HG02981 (cell line): ENCODE data around the gene ASCL1.
A peak's percentile ranks its signal among the peaks of the same experiment; 100 is the strongest.

ENCODE experiments used
- ATAC-seq: cut with Tn5 transposase; IDR thresholded peaks from one replicate; pipeline ENCODE4 v1.9.1; 2021; ENCODE audit warnings: mild to moderate bottlenecking, moderate library complexity; ENCODE audit not compliant: unreplicated experiment

The ASCL1 gene

DNA sequence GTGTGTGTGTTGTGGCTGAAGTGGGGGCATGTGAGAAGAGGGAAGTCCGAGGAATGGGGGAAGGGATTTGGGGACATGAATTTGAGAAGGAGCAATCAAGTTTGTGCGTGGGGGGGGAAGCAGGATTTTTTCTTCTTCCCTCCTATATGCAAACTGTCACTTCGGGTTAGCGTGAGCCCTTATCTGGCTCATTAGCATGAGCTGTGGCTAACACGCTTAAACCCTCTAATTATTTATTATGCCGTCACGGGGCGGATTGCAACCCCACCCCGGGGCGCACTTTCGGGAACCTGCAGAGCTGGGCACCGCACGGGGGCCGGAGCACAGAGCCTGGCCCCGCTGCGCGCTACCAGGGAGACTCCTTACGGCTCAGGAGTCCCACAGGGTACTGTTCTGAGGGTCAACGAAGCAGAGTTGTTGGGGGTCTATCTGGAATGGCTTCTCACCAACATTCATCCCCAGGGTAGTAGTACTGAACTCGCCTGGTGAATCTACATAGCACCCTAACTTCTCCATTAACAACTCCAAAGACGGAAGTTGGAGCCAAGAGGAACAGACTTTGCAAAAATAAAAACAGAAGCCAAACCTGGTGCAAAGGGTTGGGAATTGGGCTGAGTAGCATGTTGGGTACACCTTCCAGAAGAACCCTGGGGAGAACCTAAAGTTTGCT, 6.4 kb upstream of the ASCL1 start:
- ATAC-seq = no peak

DNA sequence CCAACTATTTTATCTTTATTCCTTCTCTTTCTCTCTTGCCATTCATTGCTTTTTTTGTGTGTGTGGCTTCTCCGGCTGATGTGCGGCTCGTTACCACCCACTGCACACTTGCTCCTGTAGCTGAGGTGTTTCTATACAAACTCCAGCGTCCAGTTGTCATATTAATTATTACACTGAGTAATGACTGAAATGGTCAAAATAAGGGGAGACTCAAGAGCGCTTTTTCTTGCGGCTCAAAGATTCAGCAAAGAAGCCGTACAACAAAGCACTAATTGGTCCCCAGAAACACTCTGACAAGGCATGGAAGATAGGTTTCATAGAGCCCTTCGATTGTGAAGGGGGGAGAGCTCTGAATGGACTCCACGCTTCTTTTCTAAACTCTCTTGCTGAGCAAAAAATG, 5.6 kb upstream of the ASCL1 start:
- ATAC-seq = no peak

DNA sequence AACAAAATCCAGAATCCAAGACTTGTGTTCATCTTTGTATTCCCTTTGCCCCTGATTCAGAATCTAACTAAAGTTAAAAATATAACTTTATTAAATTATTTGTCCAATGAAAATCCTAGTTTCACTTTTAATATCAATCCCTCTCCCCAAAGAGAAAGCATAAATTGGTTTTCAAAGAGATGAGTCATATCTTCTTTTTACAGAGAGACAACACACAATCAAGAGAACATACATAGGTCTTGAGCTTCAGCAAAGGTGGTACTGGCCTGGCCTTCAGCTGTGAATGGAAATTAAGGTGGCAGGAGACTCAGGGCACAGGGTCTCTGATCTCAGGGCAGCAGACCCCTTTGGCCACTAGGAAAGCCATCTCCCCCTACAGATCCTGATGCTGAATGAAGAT, 4.3 kb upstream of the ASCL1 start:
- ATAC-seq = no peak

DNA sequence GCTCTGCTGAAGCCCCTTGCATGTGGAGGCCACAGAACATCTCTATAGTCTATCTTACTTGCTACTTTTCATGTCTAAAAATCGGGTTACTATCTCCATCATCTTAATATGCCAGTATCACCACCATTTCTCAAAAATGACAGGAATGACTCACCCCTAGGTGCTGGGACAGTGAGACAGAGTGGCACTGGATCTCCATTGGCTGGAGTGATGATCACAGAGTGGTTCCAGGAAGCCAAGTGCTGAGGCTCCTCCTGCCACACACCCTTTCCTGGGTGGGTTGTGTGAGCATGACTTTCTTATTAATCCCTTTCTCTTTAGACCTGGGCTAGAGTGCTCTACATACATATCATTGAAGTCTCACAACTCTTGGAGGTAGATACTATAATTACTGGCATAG, 3.3 kb upstream of the ASCL1 start:
- no peak for ATAC-seq

DNA sequence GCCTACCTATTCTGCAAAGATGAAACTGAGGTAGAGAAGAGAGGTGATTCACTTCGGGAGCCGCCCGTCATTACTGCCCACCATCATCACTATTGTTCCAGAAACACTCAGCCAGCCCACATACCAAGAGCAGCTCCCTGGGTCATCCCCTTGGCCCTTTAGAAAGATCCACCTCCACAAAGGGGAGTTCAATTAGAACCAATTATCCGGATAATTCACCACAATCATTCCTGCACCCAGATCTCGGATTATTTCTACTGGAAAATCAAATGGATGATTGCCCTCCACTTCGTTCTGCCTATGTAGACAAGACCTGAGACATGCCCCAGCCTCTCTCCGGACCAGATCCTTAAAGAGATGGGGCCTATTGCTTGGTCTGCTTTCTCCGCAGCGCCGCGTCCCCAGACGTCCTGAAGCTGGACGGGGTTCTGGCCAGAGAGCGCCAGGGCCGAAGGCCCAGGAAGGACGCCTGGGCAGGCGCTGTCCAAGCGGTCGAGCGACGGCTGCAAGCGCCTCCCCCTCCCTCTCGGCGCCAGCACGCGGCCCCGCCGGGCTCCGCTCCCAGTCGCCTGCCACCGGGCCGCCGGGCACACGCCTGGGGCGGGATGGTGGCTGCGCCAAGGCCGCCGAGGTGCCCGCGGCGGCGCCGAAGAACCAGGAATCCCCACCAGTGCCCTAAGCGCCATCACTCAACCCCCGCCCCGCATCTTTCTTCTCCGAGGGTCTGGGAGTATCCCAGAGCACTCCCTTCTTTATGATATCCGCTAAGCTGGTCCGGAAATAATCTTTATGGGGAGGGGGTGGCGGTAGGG, 1.3 kb upstream of the ASCL1 start:
- no peak for ATAC-seq

DNA sequence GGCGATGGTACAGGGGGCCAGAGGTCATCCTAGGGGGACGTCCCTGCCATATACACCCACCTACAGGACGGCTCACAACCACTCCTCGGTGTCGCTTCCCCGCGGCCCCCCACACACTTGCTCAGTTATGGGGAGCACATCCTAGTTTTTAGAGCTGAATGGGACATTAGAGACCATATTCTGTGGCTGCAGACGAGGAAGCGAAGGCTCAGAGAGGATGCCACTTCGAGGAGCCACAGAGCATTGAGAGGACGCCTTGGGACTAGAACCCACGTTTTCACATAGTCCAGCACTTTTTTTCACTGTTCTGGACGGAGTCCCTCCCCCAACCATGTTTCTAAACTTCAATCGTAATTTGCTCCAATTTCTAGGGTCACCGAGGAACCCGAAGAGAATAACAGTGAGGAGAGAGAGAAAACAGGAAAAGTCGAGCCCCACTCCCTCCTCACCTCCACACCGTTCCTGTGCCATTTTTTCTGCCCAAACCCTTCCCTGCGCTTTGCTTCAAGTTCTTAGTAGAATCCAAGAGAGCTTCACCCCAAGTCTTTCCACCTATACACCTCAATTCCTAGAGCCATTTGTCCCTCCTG, 641 bp upstream of the ASCL1 start:
- no peak for ATAC-seq

DNA sequence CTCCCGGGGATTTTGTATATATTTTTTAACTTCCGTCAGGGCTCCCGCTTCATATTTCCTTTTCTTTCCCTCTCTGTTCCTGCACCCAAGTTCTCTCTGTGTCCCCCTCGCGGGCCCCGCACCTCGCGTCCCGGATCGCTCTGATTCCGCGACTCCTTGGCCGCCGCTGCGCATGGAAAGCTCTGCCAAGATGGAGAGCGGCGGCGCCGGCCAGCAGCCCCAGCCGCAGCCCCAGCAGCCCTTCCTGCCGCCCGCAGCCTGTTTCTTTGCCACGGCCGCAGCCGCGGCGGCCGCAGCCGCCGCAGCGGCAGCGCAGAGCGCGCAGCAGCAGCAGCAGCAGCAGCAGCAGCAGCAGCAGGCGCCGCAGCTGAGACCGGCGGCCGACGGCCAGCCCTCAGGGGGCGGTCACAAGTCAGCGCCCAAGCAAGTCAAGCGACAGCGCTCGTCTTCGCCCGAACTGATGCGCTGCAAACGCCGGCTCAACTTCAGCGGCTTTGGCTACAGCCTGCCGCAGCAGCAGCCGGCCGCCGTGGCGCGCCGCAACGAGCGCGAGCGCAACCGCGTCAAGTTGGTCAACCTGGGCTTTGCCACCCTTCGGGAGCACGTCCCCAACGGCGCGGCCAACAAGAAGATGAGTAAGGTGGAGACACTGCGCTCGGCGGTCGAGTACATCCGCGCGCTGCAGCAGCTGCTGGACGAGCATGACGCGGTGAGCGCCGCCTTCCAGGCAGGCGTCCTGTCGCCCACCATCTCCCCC, 777 bp downstream of the ASCL1 start:
- peak; percentile 50 for ATAC-seq

DNA sequence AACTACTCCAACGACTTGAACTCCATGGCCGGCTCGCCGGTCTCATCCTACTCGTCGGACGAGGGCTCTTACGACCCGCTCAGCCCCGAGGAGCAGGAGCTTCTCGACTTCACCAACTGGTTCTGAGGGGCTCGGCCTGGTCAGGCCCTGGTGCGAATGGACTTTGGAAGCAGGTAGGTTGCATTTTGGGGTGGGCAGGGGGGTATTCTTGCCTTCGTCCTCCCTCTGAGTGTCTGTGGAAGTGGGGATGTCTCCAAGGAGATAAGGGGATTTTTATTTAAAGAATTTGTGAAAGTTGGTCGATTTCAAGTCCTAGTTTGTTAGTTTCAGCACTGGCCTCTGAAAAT, 1.3 kb downstream of the ASCL1 start:
- no peak for ATAC-seq

DNA sequence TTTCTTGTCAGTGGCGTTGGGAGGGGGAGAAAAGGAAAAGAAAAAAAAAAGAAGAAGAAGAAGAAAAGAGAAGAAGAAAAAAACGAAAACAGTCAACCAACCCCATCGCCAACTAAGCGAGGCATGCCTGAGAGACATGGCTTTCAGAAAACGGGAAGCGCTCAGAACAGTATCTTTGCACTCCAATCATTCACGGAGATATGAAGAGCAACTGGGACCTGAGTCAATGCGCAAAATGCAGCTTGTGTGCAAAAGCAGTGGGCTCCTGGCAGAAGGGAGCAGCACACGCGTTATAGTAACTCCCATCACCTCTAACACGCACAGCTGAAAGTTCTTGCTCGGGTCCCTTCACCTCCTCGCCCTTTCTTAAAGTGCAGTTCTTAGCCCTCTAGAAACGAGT, 1.9 kb downstream of the ASCL1 start:
- no peak for ATAC-seq

DNA sequence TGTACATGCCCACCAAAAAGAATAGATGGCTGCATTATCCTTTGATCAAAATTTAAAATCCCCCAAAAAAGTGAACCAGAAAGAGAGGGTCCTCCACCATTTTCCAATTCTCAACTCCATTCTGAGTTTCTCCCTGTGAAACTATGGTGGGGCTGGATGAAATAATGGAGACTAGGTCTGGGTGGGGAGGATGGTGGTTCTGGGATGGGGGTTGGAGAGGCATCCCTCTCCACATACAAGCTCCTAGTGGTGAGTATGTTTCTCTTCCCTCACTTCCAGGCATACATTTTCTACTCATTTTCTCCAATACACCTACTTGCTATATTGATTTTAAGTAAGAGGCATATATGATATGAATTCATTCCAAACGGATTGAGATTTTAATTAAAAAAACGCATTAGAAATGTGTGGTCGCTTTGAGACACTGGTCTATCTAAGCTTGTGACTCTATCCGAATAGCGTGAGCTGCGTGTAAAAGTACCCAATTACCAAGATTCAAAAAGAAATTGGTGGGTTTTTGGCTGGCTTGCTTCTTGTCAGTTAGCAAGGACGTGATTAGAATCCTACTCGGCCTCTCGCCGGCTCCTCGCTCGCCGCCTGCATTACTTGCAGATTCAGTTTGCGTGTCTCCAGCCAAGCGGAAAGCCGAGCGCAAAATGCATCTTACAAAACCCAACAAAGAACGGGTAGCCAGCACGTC, 3.4 kb downstream of the ASCL1 start:
- no peak for ATAC-seq

DNA sequence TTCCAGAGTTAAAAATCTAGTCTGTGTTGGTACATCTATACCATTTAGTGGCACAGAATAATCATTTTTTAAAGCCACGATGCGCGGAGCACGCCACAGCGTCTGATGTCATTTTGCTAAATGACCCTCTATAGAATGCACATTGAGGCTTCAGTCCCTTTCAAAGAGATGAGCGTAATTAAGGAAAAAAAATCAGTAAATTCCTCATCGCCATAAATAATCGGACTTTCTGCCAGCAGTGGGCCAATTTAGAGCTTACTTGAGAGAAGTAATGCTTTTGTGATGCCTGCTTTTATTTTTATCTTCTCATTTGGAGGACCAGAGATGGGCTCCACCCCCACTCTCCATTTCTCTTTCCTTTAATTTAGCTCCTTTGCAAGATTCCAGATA, 4.0 kb downstream of the ASCL1 start:
- ATAC-seq = no peak

DNA sequence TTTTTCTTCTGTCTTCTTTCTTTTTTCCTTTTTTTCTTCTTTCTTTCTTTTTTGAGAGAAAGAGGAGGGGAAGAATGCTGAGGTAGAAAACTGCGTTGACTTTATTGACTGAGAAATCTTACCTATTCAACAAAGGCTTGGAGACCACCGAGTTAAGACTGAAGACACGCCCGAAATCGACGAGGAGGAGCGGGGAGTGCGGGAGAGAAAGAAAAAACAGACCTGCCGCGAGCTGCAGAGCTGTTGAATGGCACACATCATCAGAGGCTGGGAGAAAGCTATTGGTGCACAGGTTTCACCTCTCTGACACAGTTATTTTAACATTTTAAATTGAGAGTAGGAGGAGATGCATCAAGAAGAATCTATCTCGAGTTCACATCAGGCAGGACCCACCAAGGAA, 5.1 kb downstream of the ASCL1 start:
- no peak for ATAC-seq

DNA sequence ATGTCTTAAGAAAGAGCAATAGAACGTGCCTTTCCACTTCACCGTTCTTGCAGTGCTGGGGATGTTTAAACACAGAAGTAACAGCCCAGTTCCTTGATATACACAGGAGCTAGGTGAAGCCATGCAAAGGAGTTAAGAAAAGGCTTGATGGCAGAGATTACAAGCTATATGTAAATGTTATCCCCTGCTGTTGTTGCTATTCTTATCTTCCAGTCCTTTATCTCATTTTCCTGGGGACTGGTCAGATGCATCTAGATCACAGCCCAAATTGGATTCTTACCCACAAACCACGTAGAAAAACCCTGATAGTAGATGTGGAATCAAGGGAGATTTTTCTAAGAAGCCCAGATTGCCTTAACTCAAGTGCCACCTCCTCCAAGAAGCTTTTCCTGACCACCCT, 5.5 kb downstream of the ASCL1 start:
- ATAC-seq = no peak

DNA sequence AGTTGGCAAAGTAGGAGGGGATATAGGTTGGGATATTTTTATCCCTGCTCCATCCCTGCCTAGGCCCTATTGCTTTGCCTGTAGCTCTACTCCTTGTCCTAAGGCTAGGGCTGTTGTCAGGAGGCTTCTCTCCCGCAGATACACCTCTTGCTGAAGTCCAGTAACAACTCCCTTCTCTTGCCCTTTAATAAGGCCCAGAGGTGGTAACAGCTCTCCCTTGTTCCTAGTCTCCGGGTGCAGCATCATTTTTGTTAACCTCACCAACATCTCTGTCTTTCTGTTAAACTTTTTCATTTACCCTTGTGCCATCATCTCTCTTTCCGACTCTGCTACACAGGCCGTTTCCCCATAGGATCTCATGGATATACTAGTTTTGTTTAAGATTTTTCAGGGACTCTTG, 6.3 kb downstream of the ASCL1 start:
- ATAC-seq = no peak

DNA sequence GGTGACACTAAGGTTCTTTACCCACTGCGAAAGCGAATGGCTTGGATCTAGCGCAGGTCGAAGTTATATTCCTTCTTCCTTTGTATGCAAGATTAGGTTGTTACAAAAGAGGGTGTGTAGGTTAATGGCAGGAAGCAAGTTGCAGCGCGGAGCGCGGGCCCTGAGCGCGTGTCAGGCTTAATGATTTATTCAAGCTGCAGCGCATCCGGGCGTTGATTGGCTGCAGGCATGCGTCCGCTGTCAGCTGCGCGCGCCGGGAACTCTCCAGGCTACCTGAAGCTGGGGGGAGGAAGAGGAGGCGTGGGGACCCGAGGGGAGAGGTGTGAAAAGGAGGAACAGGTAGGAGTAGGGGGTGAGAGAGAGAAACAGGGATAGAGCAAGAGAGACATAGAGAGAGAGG, 7.4 kb downstream of the ASCL1 start:
- ATAC-seq = peak; percentile 62

DNA sequence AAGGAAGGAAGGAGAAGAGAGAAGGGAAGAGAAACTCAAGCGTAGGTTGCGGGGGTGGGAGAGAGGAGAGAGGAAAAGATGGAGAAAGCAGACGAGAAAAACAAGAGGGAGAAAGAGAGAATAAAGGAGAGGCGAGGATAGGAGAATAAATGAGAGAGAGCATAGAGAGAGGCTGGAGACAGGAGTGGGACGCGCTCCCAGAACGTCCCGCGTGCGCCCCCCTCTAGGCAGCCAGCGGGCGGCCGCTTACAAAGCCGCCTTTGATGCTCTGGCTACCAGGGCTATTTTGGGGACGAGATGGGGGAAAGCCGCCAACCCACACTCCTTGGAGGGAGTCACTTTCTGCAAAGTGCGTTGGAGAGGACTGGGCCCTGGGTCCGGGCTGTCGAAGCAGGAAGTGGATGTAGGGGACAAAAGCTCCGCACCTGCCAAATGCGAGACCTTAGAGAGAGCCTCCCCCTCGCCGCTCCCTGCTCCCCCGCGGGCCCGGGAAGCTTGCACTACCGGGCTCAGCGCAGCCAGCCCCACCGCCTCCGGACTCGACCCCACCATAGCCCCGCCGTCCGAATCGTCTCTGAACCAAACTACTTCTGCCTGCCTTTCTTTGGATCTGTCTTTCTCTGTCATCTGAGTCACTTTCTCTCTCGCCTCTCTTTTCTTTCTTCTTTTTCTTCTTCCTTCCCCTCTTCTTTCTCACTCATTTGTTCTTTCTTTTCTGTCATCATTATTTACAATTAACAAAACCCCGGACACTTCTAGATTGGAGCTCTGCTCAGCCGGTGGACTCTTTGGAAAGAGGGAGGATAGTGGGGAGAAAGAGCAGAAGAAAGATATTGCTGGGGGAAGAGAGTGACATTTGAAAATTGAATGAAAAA, 8.0 kb downstream of the ASCL1 start:
- ATAC-seq = no peak

DNA sequence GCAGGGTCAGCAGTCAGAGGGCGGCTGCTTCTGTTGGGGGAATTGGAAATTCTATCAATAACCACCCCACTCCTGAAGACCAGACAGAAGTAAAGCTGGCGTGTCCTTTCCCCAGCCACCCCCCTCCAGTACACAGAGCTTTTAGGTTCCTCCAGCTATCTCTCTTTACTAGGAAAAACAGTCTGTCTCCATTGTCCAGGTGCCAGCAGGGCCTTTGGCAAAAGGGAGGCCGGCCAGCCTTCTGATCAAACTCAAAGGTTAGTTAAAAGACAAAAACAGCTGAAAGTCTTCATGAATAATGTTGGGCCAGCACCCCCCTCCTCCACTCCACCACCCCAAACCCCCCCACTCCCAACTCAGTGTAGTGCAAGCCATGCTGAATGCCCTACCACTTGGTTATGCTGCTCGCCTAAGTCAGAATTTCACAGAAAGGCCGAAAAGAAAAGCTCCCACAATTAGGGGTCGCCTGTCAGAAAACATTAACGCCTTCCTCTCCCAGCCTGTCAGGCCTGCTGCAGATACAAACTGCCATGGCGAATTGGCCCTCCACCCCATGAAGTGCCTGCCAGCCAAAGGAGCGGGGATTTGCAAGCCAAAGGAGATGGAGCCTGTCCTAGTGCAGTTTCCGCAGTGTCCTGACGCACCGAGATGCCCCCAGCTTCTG, 8.9 kb downstream of the ASCL1 start:
- no peak for ATAC-seq

DNA sequence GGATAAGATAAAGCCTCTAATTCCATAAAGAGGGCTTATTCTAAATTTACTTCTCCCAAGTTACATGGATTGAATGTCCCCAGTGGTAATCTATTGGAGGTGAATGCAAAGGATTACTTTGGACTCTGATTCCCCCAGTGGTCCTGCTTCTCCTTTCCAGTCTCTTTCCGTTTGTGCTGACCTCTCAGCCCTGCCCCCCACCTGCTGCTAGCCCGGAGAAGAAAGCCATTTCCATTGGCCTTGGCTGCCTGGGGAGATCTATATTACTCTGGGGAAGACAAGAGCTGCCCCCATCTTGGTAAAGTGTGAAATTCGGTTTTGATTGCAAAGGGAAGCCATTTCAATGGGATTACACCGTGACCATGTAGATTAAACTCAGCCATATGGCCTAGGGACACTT, 13.3 kb downstream of the ASCL1 start:
- no peak for ATAC-seq

DNA sequence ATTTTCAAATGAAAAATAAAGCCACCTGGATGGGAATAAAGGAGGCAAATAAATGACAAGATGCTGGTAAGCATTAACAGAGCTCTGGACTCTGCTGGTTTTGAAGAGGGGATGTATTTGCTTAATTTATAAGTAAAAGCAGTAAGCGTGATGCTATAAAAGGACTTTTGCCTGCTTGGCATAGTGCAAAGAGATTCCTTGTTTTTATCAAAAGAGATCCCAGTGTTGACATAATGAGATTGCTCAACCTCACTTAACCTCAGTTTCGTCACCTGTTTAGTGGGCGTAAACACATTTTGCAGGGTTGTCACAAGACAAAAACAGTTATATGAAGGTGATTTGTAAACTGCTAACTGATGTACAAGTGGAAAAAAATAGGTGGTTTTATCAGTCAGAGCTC, 13.8 kb downstream of the ASCL1 start:
- ATAC-seq = no peak

DNA sequence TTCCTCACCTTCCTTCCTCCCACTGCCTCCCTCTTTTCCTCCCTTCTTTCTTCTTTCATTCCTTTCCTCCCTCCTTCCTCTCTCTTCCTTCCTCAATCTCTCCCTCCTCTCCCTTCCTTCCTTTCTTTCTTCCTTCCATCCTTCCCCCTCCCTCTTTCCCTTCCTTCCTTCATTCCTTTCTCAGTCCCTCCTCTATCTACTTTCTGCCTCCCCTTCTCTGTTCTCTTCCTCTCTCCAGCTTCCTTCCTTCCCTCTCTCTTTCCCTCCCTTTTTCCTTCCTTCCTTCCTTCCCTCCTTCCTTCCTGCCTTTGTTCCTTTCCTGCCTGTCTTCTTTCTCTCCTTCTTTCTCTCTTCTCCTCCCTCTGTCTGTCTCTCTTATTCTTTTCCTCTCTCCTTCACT, 16.1 kb downstream of the ASCL1 start:
- no peak for ATAC-seq
